HepG2 (cell line): ENCODE measurements around the gene PSMB3. TPM values are rescaled to one million over a fixed set of nuclear protein-coding genes. Genes with fewer than 3 reads are reported as not detected.

Experiments
- ASH2L ChIP-seq: fragments of 300-600, 200-600 bp; sonication (generic); IDR thresholded peaks from 2 replicates; pipeline ENCODE4 v1.7.0; 2017; ENCODE audit warnings: low read depth, mild to moderate bottlenecking, moderate library complexity, mixed read lengths, low read length; ENCODE audit not compliant: insufficient read length
- EEA1 ChIP-seq: sonication (generic); formaldehyde crosslinking; IDR thresholded peaks from 2 replicates; pipeline ENCODE4 v1.5.1; 2020; ENCODE audit warnings: mild to moderate bottlenecking, missing genetic modification reagents, borderline replicate concordance
- FOXM1 ChIP-seq: sonication (generic); formaldehyde crosslinking; IDR thresholded peaks from 2 replicates; pipeline ENCODE4 v1.5.0; 2020; ENCODE audit warnings: missing genetic modification reagents
- HIVEP1 ChIP-seq: sonication (generic); formaldehyde crosslinking; IDR thresholded peaks from 2 replicates; pipeline ENCODE4 v1.4.0; 2020; ENCODE audit warnings: mild to moderate bottlenecking, missing genetic modification reagents
- JUN ChIP-seq: sonication (generic); formaldehyde crosslinking; IDR thresholded peaks from 2 replicates; pipeline ENCODE4 v1.4.0; 2020; ENCODE audit warnings: mild to moderate bottlenecking, missing genetic modification reagents
- MXI1 ChIP-seq: IDR thresholded peaks from 3 replicates; pipeline ENCODE4 v1.6.1; 2012; ENCODE audit warnings: low read depth, low read length, inconsistent platforms, borderline replicate concordance
- NBN ChIP-seq: fragments of 450-650 bp; conservative IDR thresholded peaks from 2 replicates; pipeline ENCODE4 v1.6.1; 2017
- SP4 ChIP-seq: sonication (generic); formaldehyde crosslinking; IDR thresholded peaks from 2 replicates; pipeline ENCODE4 v1.8.1; 2023; ENCODE audit warnings: mild to moderate bottlenecking, missing genetic modification reagents
- TCF7 ChIP-seq: sonication (generic); IDR thresholded peaks from 2 replicates; pipeline ENCODE4 v1.6.1; 2016; ENCODE audit warnings: antibody characterized with exemption, low read depth
- ZBTB21 ChIP-seq: sonication (generic); formaldehyde crosslinking; IDR thresholded peaks from 2 replicates; pipeline ENCODE4 v1.4.0; 2020; ENCODE audit warnings: missing genetic modification reagents
- ZFP82 ChIP-seq: sonication (generic); formaldehyde crosslinking; IDR thresholded peaks from 2 replicates; pipeline ENCODE4 v1.5.1; 2020; ENCODE audit warnings: mild to moderate bottlenecking, missing genetic modification reagents, borderline replicate concordance
- ZNF160 ChIP-seq: sonication (generic); formaldehyde crosslinking; IDR thresholded peaks from 2 replicates; pipeline ENCODE4 v1.8.0; 2022; ENCODE audit warnings: mild to moderate bottlenecking, inconsistent platforms, missing genetic modification reagents
- ZNF33A ChIP-seq: sonication (generic); formaldehyde crosslinking; IDR thresholded peaks from 2 replicates; pipeline ENCODE4 v1.5.1; 2020; ENCODE audit warnings: missing genetic modification reagents, mild to moderate bottlenecking, moderate library complexity, borderline replicate concordance
- ZNF772 ChIP-seq: sonication (generic); formaldehyde crosslinking; IDR thresholded peaks from 2 replicates; pipeline ENCODE4 v1.5.0; 2020; ENCODE audit warnings: mild to moderate bottlenecking, missing genetic modification reagents
- polyA plus RNA-seq, 8 experiments: library from polyadenylated mRNA; depleted of rRNA in 3 of 8; stranded (reverse) in 7 of 8; unstranded in 1 of 8; fragments of >200 nt; fragmentation: Illumina TruSeq in 4 of 8; extraction: Trizol in 4 of 8; gene quantifications; 2 replicates each; pipeline versions ENCODE4 v1.2.1 to v1.2.3, GENCODE V29; 2011 to 2016; ENCODE audit warnings: low read depth in 4 of 8, missing spikeins in 1 of 8, mixed read lengths in 1 of 8; ENCODE audit not compliant: insufficient read depth in 1 of 8
- total RNA-seq, 5 experiments: library from RNA; depleted of rRNA; stranded (reverse); fragments of >200 nt; fragmentation: Illumina TruSeq; extraction: Trizol; gene quantifications; 2 replicates each; pipeline ENCODE4 v1.2.3, GENCODE V29; 2016; ENCODE audit warnings: low read depth in 1 of 5
- TF ChIP-seq, protein P1 (sequence below): sonication (generic); formaldehyde crosslinking; conservative IDR thresholded peaks from 2 replicates; pipeline ENCODE4 v1.8.1; 2023; ENCODE audit warnings: missing genetic modification reagents
- TF ChIP-seq, protein P2 (sequence below): sonication (generic); formaldehyde crosslinking; IDR thresholded peaks from 2 replicates; pipeline ENCODE4 v1.4.0; 2020; ENCODE audit warnings: low read depth, missing genetic modification reagents
- TF ChIP-seq, protein P3 (sequence below): IDR thresholded peaks from 2 replicates; pipeline ENCODE4 v1.6.1; 2016
- TF ChIP-seq, protein P4 (sequence below): sonication (generic); formaldehyde crosslinking; IDR thresholded peaks from 2 replicates; pipeline ENCODE4 v1.5.1; 2020; ENCODE audit warnings: missing genetic modification reagents, mild to moderate bottlenecking, borderline replicate concordance
- TF ChIP-seq, protein P5 (sequence below): sonication (generic); formaldehyde crosslinking; conservative IDR thresholded peaks from 2 replicates; pipeline ENCODE4 v1.4.0; 2020; ENCODE audit warnings: missing genetic modification reagents

PSMB3 gene
- total and polyA plus RNA-seq, 2 of the 13 experiments (the other 11 are each of a cell fraction or from before 2014, with no cell fraction given) = 366 to 517 TPM

DNA sequence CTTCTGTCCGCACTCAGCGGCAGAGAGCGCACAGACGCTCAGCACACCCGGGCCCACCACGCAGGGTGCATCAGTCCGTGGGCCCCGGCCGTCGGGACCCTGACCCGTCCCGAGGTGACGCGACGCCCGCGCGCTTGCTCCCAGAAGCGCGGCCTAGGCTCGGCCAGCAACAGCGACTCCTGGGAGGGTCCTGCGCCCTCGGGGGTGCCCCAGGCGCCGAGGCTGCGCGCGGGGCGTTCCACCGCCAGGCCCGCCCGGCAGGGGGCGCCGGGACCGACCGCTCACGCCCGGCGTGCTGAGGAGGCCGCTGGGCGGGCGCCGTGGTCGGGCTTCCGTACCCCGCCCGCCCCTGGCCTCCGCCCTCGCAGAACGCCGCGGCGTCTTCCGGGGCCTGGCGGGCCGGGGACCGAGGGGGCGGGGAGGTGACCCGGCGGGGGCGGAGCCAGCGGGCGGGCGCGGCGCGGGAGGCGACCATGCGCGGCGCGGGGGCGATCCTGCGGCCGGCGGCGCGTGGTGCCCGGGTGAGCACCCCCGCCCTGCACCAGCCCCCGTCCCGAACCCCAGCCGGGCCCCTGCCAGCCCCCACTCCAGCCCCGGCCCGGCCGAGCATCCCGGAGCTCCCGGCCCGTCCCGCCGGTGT is 22.5 kb upstream of the PSMB3 start, which contains the start of gene CISD3 (continued):
- TF ChIP-seq SP4 (peak; percentile 93), MXI1 (peak; percentile 95; the same call in 2 of the 3 replicates), ZNF160 (CRISPR knock-in tag) (no peak; the same call in none of the 2 replicates), ZFP82 (CRISPR knock-in tag) (0 out of 2 replicates have a peak, but pooled peaks have one; percentile 91), ASH2L (no peak), ZBTB21 (CRISPR knock-in tag) (no peak), HIVEP1 (CRISPR knock-in tag) (no peak), ZNF33A (no peak), EEA1 (CRISPR knock-in tag) (peak; percentile 7; the same call in 1 of the 2 replicates), ZNF772 (CRISPR knock-in tag) (peak; percentile 45; the same call in 1 of the 2 replicates), FOXM1 (CRISPR knock-in tag) (no peak), JUN (CRISPR knock-in tag) (no peak), TCF7 (no peak), NBN (no peak)
- TF ChIP-seq, protein P1, sequence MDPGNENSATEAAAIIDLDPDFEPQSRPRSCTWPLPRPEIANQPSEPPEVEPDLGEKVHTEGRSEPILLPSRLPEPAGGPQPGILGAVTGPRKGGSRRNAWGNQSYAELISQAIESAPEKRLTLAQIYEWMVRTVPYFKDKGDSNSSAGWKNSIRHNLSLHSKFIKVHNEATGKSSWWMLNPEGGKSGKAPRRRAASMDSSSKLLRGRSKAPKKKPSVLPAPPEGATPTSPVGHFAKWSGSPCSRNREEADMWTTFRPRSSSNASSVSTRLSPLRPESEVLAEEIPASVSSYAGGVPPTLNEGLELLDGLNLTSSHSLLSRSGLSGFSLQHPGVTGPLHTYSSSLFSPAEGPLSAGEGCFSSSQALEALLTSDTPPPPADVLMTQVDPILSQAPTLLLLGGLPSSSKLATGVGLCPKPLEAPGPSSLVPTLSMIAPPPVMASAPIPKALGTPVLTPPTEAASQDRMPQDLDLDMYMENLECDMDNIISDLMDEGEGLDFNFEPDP (CRISPR knock-in tag) = no peak
- TF ChIP-seq, protein P2, sequence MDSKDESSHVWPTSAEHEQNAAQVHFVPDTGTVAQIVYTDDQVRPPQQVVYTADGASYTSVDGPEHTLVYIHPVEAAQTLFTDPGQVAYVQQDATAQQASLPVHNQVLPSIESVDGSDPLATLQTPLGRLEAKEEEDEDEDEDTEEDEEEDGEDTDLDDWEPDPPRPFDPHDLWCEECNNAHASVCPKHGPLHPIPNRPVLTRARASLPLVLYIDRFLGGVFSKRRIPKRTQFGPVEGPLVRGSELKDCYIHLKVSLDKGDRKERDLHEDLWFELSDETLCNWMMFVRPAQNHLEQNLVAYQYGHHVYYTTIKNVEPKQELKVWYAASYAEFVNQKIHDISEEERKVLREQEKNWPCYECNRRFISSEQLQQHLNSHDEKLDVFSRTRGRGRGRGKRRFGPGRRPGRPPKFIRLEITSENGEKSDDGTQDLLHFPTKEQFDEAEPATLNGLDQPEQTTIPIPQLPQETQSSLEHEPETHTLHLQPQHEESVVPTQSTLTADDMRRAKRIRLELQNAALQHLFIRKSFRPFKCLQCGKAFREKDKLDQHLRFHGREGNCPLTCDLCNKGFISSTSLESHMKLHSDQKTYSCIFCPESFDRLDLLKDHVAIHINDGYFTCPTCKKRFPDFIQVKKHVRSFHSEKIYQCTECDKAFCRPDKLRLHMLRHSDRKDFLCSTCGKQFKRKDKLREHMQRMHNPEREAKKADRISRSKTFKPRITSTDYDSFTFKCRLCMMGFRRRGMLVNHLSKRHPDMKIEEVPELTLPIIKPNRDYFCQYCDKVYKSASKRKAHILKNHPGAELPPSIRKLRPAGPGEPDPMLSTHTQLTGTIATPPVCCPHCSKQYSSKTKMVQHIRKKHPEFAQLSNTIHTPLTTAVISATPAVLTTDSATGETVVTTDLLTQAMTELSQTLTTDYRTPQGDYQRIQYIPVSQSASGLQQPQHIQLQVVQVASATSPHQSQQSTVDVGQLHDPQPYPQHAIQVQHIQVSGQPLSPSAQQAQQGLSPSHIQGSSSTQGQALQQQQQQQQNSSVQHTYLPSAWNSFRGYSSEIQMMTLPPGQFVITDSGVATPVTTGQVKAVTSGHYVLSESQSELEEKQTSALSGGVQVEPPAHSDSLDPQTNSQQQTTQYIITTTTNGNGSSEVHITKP = no peak
- TF ChIP-seq, protein P3, sequence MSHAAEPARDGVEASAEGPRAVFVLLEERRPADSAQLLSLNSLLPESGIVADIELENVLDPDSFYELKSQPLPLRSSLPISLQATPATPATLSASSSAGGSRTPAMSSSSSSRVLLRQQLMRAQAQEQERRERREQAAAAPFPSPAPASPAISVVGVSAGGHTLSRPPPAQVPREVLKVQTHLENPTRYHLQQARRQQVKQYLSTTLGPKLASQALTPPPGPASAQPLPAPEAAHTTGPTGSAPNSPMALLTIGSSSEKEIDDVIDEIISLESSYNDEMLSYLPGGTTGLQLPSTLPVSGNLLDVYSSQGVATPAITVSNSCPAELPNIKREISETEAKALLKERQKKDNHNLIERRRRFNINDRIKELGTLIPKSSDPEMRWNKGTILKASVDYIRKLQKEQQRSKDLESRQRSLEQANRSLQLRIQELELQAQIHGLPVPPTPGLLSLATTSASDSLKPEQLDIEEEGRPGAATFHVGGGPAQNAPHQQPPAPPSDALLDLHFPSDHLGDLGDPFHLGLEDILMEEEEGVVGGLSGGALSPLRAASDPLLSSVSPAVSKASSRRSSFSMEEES = no peak
- TF ChIP-seq, protein P4, sequence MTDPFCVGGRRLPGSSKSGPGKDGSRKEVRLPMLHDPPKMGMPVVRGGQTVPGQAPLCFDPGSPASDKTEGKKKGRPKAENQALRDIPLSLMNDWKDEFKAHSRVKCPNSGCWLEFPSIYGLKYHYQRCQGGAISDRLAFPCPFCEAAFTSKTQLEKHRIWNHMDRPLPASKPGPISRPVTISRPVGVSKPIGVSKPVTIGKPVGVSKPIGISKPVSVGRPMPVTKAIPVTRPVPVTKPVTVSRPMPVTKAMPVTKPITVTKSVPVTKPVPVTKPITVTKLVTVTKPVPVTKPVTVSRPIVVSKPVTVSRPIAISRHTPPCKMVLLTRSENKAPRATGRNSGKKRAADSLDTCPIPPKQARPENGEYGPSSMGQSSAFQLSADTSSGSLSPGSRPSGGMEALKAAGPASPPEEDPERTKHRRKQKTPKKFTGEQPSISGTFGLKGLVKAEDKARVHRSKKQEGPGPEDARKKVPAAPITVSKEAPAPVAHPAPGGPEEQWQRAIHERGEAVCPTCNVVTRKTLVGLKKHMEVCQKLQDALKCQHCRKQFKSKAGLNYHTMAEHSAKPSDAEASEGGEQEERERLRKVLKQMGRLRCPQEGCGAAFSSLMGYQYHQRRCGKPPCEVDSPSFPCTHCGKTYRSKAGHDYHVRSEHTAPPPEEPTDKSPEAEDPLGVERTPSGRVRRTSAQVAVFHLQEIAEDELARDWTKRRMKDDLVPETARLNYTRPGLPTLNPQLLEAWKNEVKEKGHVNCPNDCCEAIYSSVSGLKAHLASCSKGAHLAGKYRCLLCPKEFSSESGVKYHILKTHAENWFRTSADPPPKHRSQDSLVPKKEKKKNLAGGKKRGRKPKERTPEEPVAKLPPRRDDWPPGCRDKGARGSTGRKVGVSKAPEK (CRISPR knock-in tag) = no peak
- TF ChIP-seq, protein P5, sequence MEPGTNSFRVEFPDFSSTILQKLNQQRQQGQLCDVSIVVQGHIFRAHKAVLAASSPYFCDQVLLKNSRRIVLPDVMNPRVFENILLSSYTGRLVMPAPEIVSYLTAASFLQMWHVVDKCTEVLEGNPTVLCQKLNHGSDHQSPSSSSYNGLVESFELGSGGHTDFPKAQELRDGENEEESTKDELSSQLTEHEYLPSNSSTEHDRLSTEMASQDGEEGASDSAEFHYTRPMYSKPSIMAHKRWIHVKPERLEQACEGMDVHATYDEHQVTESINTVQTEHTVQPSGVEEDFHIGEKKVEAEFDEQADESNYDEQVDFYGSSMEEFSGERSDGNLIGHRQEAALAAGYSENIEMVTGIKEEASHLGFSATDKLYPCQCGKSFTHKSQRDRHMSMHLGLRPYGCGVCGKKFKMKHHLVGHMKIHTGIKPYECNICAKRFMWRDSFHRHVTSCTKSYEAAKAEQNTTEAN (CRISPR knock-in tag) = peak; percentile 73
